Measurements from ENCODE around the gene YIPF3.

- TF ChIP-seq SIN3A (IDR thresholded peaks at IDR 0.05; ENCODE audit: borderline replicate concordance, insufficient read depth, low read depth, low read length) (no peak), REST (IDR thresholded peaks at IDR 0.05; ENCODE audit: insufficient read depth in 1 of 2, low read depth in 2 of 2, low read length in 1 of 2) (no peak), POLR2AphosphoS5 (IDR thresholded peaks at IDR 0.05; ENCODE audit: low read depth, low read length) (no peak), TCF7L2 (IDR thresholded peaks at IDR 0.05; ENCODE audit: low read depth, low read length) (no peak)
- TF ChIP-seq, protein P1, sequence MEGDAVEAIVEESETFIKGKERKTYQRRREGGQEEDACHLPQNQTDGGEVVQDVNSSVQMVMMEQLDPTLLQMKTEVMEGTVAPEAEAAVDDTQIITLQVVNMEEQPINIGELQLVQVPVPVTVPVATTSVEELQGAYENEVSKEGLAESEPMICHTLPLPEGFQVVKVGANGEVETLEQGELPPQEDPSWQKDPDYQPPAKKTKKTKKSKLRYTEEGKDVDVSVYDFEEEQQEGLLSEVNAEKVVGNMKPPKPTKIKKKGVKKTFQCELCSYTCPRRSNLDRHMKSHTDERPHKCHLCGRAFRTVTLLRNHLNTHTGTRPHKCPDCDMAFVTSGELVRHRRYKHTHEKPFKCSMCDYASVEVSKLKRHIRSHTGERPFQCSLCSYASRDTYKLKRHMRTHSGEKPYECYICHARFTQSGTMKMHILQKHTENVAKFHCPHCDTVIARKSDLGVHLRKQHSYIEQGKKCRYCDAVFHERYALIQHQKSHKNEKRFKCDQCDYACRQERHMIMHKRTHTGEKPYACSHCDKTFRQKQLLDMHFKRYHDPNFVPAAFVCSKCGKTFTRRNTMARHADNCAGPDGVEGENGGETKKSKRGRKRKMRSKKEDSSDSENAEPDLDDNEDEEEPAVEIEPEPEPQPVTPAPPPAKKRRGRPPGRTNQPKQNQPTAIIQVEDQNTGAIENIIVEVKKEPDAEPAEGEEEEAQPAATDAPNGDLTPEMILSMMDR (IDR thresholded peaks at IDR 0.05): no peak
Observed at GRCh38 chr6:43494766-43495165, 22.0 kb downstream of the YIPF3 start.
